BJ (cell line): ENCODE measurements around the gene SFSWAP. TPM values are rescaled to one million over a fixed set of nuclear protein-coding genes. Genes with fewer than 3 reads are reported as not detected.

Experiments
- CTCF ChIA-PET: fragments of 350-600 bp; formaldehyde crosslinking; extraction: SDS; loops from one replicate; lab custom pipeline; 2021; ENCODE audit warnings: antibody characterized with exemption, inconsistent platforms; lab: Yijun Ruan, JAX
- POLR2A ChIA-PET: fragments of 300-600 bp; sonication (Branson Sonifier 250); formaldehyde crosslinking; extraction: SDS; loops from one replicate; lab custom pipeline; 2021; ENCODE audit warnings: antibody characterized with exemption; lab: Charles Lee
- DNase-seq: peaks from one replicate; pipeline ENCODE4 v3.0.0-alpha.2; 2011; ENCODE audit warnings: low read depth
- H3K27me3 ChIP-seq: 2 replicates; pipeline ENCODE4 v1.6.0; 2011; ENCODE audit warnings: low read length; ENCODE audit not compliant: control insufficient read depth, insufficient read depth
- H3K36me3 ChIP-seq: 2 replicates; pipeline ENCODE4 v1.5.1; 2011; ENCODE audit warnings: low read length; ENCODE audit not compliant: control insufficient read depth, insufficient read depth
- H3K4me3 ChIP-seq: 2 replicates; pipeline ENCODE4 v1.5.1; 2011; ENCODE audit warnings: low read depth, mild to moderate bottlenecking, control low read depth, low read length
- CTCF ChIP-seq: IDR thresholded peaks from 2 replicates; pipeline ENCODE4 v1.5.1; 2011; ENCODE audit warnings: low read depth, mild to moderate bottlenecking, control low read depth, inconsistent platforms, low read length, moderate library complexity; ENCODE audit not compliant: insufficient read depth
- polyA plus RNA-seq: library from polyadenylated mRNA; depleted of rRNA; stranded (reverse); fragments of >200 nt; gene quantifications from 2 replicates; pipeline ENCODE4 v1.2.3, GENCODE V29; 2011

Gene SFSWAP
- polyA plus RNA-seq, 1 experiment: 11.7 TPM

GRCh38 chr12:131720241-131720640 lies 9.4 kb downstream of the SFSWAP start:
- ChIA-PET POLR2A (no interaction called here), CTCF (no interaction called here)
- peaks cover 22% of the 10 kb centered on the region for H3K36me3 ChIP-seq
- TF ChIP-seq CTCF: no peak
- H3K4me3 ChIP-seq: no peak overlapping the region
- no peak for DNase-seq
- no peaks in the 10 kb centered on the region for H3K27me3 ChIP-seq

GRCh38 chr12:131720921-131721320 lies 10.0 kb downstream of the SFSWAP start:
- no peak overlapping the region for H3K4me3 ChIP-seq
- DNase-seq: no peak
- POLR2A ChIA-PET: no interaction called here
- H3K36me3 ChIP-seq: peaks cover 22% of the 10 kb centered on the region
- no peak for TF ChIP-seq CTCF
- CTCF ChIA-PET: interaction anchor here (1.0 kb wide), 1 partner anchor 110 kb away, joined by 3 read pairs; no protein-coding TSS in a partner anchor
- no peaks in the 10 kb centered on the region for H3K27me3 ChIP-seq

GRCh38 chr12:131721548-131721947 lies 10.7 kb downstream of the SFSWAP start:
- ChIA-PET CTCF (interaction anchor here (1.0 kb wide), 1 partner anchor 109 kb away, joined by 3 read pairs; no protein-coding TSS in a partner anchor), POLR2A (no interaction called here)
- Histone ChIP-seq H3K27me3 (no peaks in the 10 kb centered on the region), H3K36me3 (peaks cover 19% of the 10 kb centered on the region), H3K4me3 (no peak overlapping the region)
- no peak for DNase-seq
- no peak for TF ChIP-seq CTCF

GRCh38 chr12:131723532-131723931 lies 12.6 kb downstream of the SFSWAP start:
- ChIA-PET CTCF (no interaction called here), POLR2A (no interaction called here)
- H3K36me3 ChIP-seq: peaks cover 27% of the 10 kb centered on the region
- no peaks in the 10 kb centered on the region for H3K27me3 ChIP-seq
- DNase-seq: no peak
- TF ChIP-seq CTCF: no peak
- no peak overlapping the region for H3K4me3 ChIP-seq

GRCh38 chr12:131724534-131724933 lies 13.6 kb downstream of the SFSWAP start:
- POLR2A ChIA-PET: no interaction called here
- no peak for TF ChIP-seq CTCF
- peaks cover 30% of the 10 kb centered on the region for H3K36me3 ChIP-seq
- CTCF ChIA-PET: no interaction called here
- H3K4me3 ChIP-seq: no peak overlapping the region
- no peak for DNase-seq
- no peaks in the 10 kb centered on the region for H3K27me3 ChIP-seq
